Tibial artery (tissue), 4 donors: ENCODE measurements around the gene GGA1.
A peak's percentile ranks its signal among the peaks of the same experiment; 100 is the strongest.
"Not testable (repeated sequence)": the region's sequence is repeated elsewhere in the genome, so short reads cannot be mapped to it uniquely, and the experiment has no call there.

ENCODE experiments used
- DNase-seq, 2 donors: peaks; one replicate each; pipeline ENCODE4 v3.0.0-alpha.2; 2019
- H3K27ac ChIP-seq, 2 donors: fragments of 200-600 bp; sonication (generic) in 1 of 2; 1 replicate in 1 of 2; 2 replicates in 1 of 2; pipeline ENCODE4 v1.5.1; 2018 to 2019; ENCODE audit warnings: mild to moderate bottlenecking in 1 of 2
- H3K27me3 ChIP-seq, 2 donors: fragments of 200-600 bp; sonication (generic) in 1 of 2; one replicate each; pipeline versions ENCODE4 v1.5.1 to v1.6.0; 2016 to 2019
- H3K36me3 ChIP-seq, 3 donors: fragments of 200-600 bp; sonication (generic) in 2 of 3; one replicate each; pipeline ENCODE4 v1.5.1; 2016 to 2019; ENCODE audit warnings: mild to moderate bottlenecking in 2 of 3
- H3K4me1 ChIP-seq, 4 donors: fragments of 200-600 bp; sonication (generic) in 2 of 4; 1 replicate in 3 of 4; 2 replicates in 1 of 4; pipeline ENCODE4 v1.5.1; 2016 to 2019
- H3K4me3 ChIP-seq, 2 donors: fragments of 200-600 bp; sonication (generic) in 1 of 2; 1 replicate in 1 of 2; 2 replicates in 1 of 2; pipeline ENCODE4 v1.5.1; 2018 to 2019; ENCODE audit warnings: mild to moderate bottlenecking in 2 of 2
- H3K9me3 ChIP-seq, 3 donors: fragments of 200-600 bp; sonication (generic) in 1 of 3; one replicate each; pipeline ENCODE4 v1.5.1; 2016 to 2019
- intact Hi-C: fragments of 100-400 bp; cut with DNase I; formaldehyde crosslinking; loops from one replicate; pipeline ENCODE4 v1.15.0; 2023; ENCODE audit warnings: low total_unique reads
- TF ChIP-seq, protein P1 (sequence below), 2 experiments: fragments of 200-600 bp in 1 of 2; fragments of 450-650 bp in 1 of 2; IDR thresholded peaks; one replicate each; pipeline ENCODE4 v1.5.1; 2017 to 2019; ENCODE audit warnings: antibody characterized with exemption in 2 of 2, mild to moderate bottlenecking in 1 of 2, moderate library complexity in 1 of 2

Gene GGA1

GRCh38 chr22:37654563-37655251 is 46.1 kb downstream of the GGA1 start:
- no peak overlapping the region for H3K27ac ChIP-seq
- H3K4me1 ChIP-seq = peaks cover 0 to 14% (median 9%) of the 10 kb centered on the region in 4 donors
- no peak for DNase-seq
- intact Hi-C loops = no loop called here
- TF ChIP-seq, protein P1, sequence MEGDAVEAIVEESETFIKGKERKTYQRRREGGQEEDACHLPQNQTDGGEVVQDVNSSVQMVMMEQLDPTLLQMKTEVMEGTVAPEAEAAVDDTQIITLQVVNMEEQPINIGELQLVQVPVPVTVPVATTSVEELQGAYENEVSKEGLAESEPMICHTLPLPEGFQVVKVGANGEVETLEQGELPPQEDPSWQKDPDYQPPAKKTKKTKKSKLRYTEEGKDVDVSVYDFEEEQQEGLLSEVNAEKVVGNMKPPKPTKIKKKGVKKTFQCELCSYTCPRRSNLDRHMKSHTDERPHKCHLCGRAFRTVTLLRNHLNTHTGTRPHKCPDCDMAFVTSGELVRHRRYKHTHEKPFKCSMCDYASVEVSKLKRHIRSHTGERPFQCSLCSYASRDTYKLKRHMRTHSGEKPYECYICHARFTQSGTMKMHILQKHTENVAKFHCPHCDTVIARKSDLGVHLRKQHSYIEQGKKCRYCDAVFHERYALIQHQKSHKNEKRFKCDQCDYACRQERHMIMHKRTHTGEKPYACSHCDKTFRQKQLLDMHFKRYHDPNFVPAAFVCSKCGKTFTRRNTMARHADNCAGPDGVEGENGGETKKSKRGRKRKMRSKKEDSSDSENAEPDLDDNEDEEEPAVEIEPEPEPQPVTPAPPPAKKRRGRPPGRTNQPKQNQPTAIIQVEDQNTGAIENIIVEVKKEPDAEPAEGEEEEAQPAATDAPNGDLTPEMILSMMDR (IDR thresholded peaks at IDR 0.05) = no peak
- H3K27me3 ChIP-seq = no peaks in the 10 kb centered on the region
- no peak overlapping the region for H3K4me3 ChIP-seq
- H3K36me3 ChIP-seq = peaks cover 0 to 12% (median 9%) of the 10 kb centered on the region in 3 donors
- no peaks in the 10 kb centered on the region for H3K9me3 ChIP-seq

- intact Hi-C loops = no loop called here
- peaks cover 0 to 20% (median 11%) of the 10 kb centered on the region in 4 donors for H3K4me1 ChIP-seq
- H3K9me3 ChIP-seq = no peaks in the 10 kb centered on the region
- no peaks in the 10 kb centered on the region for H3K27me3 ChIP-seq
- TF ChIP-seq, protein P1 (IDR thresholded peaks at IDR 0.05) = no peak
- peaks cover 0 to 9% (median 5%) of the 10 kb centered on the region in 3 donors for H3K36me3 ChIP-seq
- no peak overlapping the region for H3K27ac ChIP-seq
- DNase-seq = no peak
- H3K4me3 ChIP-seq = no peak overlapping the region
Observed at GRCh38 chr22:37655252-37655563, 46.6 kb downstream of the GGA1 start.

- H3K4me3 ChIP-seq, intact Hi-C loops, DNase-seq, H3K27ac ChIP-seq, H3K27me3 ChIP-seq, H3K36me3 ChIP-seq, H3K9me3 ChIP-seq: not testable (repeated sequence)
- H3K4me1 ChIP-seq = peaks cover 0 to 33% (median 23%) of the 10 kb centered on the region in 4 donors
Observed at GRCh38 chr22:37656583-37656982, 47.9 kb downstream of the GGA1 start.

GRCh38 chr22:37657590-37658132 is 49.0 kb downstream of the GGA1 start:
- intact Hi-C loops = no loop called here
- peak overlapping the region; percentile 65 to 76 for H3K4me3 ChIP-seq
- TF ChIP-seq, protein P1 (IDR thresholded peaks at IDR 0.05) = no peak
- peak overlapping the region; percentile 64 to 83 for H3K27ac ChIP-seq
- peaks cover 0 to 41% (median 25%) of the 10 kb centered on the region in 4 donors for H3K4me1 ChIP-seq
- DNase-seq = no peak
- H3K9me3 ChIP-seq = no peaks in the 10 kb centered on the region
- no peaks in the 10 kb centered on the region for H3K27me3 ChIP-seq
- no peaks in the 10 kb centered on the region for H3K36me3 ChIP-seq

DNA sequence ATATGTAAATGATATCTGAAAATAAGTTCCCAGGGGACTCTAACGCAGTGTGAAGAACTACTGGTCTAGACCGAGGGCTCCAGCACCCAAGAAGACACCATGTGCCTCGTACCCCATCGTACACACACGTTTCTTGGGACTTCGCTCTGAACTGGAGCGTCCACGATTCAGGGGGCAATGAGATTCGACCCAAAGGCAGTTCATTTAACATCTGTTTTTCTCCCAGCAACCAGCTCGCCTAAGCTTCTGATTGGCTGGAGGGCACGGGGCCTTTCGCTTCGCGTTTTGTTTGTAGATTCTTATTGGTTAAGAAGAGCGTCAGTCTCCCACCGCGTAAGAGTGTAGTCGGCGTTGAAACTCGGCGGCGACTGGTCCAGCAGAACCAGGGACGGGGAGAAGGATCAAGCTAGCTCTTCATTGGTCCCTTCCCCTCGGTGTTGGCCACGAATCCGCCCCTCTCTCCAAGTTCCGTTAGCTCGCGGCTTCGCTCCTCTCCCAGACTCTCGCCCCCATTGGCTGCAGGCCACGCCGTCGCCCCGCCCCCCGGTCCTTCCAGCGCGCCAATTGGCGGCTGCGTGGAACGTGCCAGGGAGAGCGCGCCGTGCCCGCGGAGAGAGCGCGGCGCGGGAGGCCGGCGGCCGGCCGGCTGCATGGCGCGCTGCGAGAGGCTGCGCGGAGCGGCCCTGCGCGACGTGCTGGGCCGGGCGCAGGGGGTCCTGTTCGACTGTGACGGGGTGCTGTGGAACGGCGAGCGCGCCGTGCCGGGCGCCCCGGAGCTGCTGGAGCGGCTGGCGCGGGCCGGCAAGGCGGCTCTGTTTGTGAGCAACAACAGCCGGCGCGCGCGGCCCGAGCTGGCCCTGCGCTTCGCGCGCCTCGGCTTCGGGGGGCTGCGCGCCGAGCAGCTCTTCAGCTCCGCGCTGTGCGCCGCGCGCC is 49.8 kb downstream of the GGA1 start, which contains the start of gene PDXP:
PDXP (plus strand) TSS at position 591 of the 933 bp plus-strand sequence; CDS start at position 651, 60 bp downstream.
- TF ChIP-seq, protein P1 (IDR thresholded peaks at IDR 0.05) = peak in 1 of 2 experiments; percentile 14
- DNase-seq = peak; percentile 99 to 100
- Histone ChIP-seq H3K27me3 (no peaks in the 10 kb centered on the region), H3K27ac (peak within 1 kb of the TSS; percentile 64 to 83), H3K36me3 (no peaks in the 10 kb centered on the region), H3K9me3 (no peaks in the 10 kb centered on the region), H3K4me3 (peak within 1 kb of the TSS; percentile 65 to 76), H3K4me1 (peaks cover 0 to 41% (median 25%) of the 10 kb centered on the region in 4 donors)
- intact Hi-C loops = no loop called here
